HCT116 (cell line): Measurements from ENCODE around the gene TRIM72. TPM values are rescaled to one million over a fixed set of nuclear protein-coding genes. Genes with fewer than 3 reads are reported as not detected.

Experiments
- ATAC-seq: fragments of 200-7000 bp; cut with Tn5 transposase; 2 replicates; pipeline ENCODE4 v1.9.1; 2020; ENCODE audit warnings: mild to moderate bottlenecking, moderate library complexity
- BruUV-seq: library from RNA; stranded (reverse); fragments of 400-500 nt; replicated peaks from 2 replicates; lab custom pipeline; 2021; lab: Mats Ljungman, UMichigan
- CTCF ChIA-PET: fragments of 300-600 bp; sonication (Branson Sonifier 250); formaldehyde crosslinking; loops from one replicate; lab custom pipeline; 2021; ENCODE audit warnings: antibody characterized with exemption; lab: Charles Lee
- POLR2A ChIA-PET: fragments of 300-600, 350-600 bp; sonication (Branson Sonifier 250); formaldehyde crosslinking; loops from one replicate; lab custom pipeline; 2021; ENCODE audit warnings: antibody characterized with exemption; lab: Charles Lee
- RAD21 ChIA-PET, 2 experiments: fragments of 300-600 bp; sonication (Branson Sonifier 250); formaldehyde crosslinking; loops; one replicate each; lab custom pipeline; 2023; ENCODE audit warnings: low total read pairs in 2 of 2; ENCODE audit not compliant: uncharacterized antibody in 2 of 2, unreplicated experiment in 2 of 2, low non-redundant PET in 1 of 2; lab: Charles Lee
- DNase-seq: peaks from one replicate; pipeline ENCODE4 v3.0.0-alpha.2; 2010; ENCODE audit warnings: low read depth, low spot score
- H2AFZ ChIP-seq: fragments of 200-600 bp; shearing (Covaris generic), sonication (generic); 2 replicates; pipeline ENCODE4 v1.6.1; 2017; ENCODE audit warnings: low read depth, mixed run types, mixed read lengths, antibody characterized with exemption, low read length; ENCODE audit not compliant: poor library complexity, severe bottlenecking
- H3K27ac ChIP-seq: 2 replicates; pipeline ENCODE4 v1.5.1; 2012; ENCODE audit warnings: low read depth, low read length
- H3K27me3 ChIP-seq: fragments of 200-600 bp; sonication (generic); 2 replicates; pipeline ENCODE4 v1.6.1; 2016; ENCODE audit warnings: mixed run types, low read length, mixed read lengths; ENCODE audit not compliant: insufficient read depth
- H3K36me3 ChIP-seq, 2 experiments: fragments of 200-500 bp in 1 of 2; fragments of 200-600 bp in 1 of 2; sonication (Bioruptor generic) in 1 of 2; sonication (generic) in 1 of 2; 2 replicates each; pipeline versions ENCODE4 v1.5.1 to v1.6.1; 2014 to 2016; ENCODE audit warnings: low read length in 2 of 2, inconsistent platforms in 1 of 2, mixed read lengths in 1 of 2, mixed run types in 1 of 2; ENCODE audit not compliant: insufficient read depth in 2 of 2, control insufficient read depth in 1 of 2
- H3K4me1 ChIP-seq, 2 experiments: fragments of 200-600 bp in 1 of 2; sonication (generic) in 1 of 2; 2 replicates each; pipeline versions ENCODE4 v1.5.1 to v1.6.1; 2012 to 2017; ENCODE audit warnings: low read length in 2 of 2, inconsistent platforms in 1 of 2, mild to moderate bottlenecking in 1 of 2, mixed read lengths in 1 of 2, mixed run types in 1 of 2, moderate library complexity in 1 of 2; ENCODE audit not compliant: insufficient read depth in 2 of 2, control insufficient read depth in 1 of 2
- H3K4me2 ChIP-seq: fragments of 200-600 bp; sonication (generic); 2 replicates; pipeline ENCODE4 v1.6.1; 2017; ENCODE audit warnings: mixed run types, low read length, mixed read lengths
- H3K4me3 ChIP-seq, 2 experiments: fragments of 200-600 bp in 1 of 2; sonication (generic) in 1 of 2; replicated peaks in 1 of 2; 2 replicates each; pipeline ENCODE4 v1.5.1; 2011 to 2016; ENCODE audit warnings: low read length in 2 of 2, control low read depth in 1 of 2, low read depth in 1 of 2, mild to moderate bottlenecking in 1 of 2, mixed read lengths in 1 of 2, mixed run types in 1 of 2
- H3K79me2 ChIP-seq: fragments of 200-600 bp; sonication (generic); 2 replicates; pipeline ENCODE4 v1.6.1; 2017; ENCODE audit warnings: mild to moderate bottlenecking, mixed run types, low read length, moderate library complexity, mixed read lengths; ENCODE audit not compliant: insufficient read depth
- H3K9ac ChIP-seq: fragments of 200-600 bp; sonication (generic); 2 replicates; pipeline ENCODE4 v1.6.1; 2016; ENCODE audit warnings: low read length, mixed read lengths
- H3K9me2 ChIP-seq: fragments of 200-600 bp; sonication (generic), shearing (Covaris generic); 2 replicates; pipeline ENCODE4 v1.6.1; 2017; ENCODE audit warnings: mixed run types, mild to moderate bottlenecking, moderate library complexity; ENCODE audit not compliant: insufficient read depth
- H3K9me3 ChIP-seq, 2 experiments: fragments of 200-500 bp in 1 of 2; fragments of 200-600 bp in 1 of 2; sonication (Bioruptor generic) in 1 of 2; sonication (generic) in 1 of 2; 2 replicates each; pipeline ENCODE4 v1.6.1; 2014 to 2017; ENCODE audit warnings: low read length in 2 of 2, mixed read lengths in 2 of 2, inconsistent platforms in 1 of 2, low read depth in 1 of 2, mild to moderate bottlenecking in 1 of 2, mixed run types in 1 of 2, moderate library complexity in 1 of 2; ENCODE audit not compliant: control insufficient read depth in 1 of 2, insufficient read depth in 1 of 2
- H4K20me1 ChIP-seq: fragments of 200-600 bp; sonication (generic), shearing (Covaris generic); 2 replicates; pipeline ENCODE4 v1.6.1; 2017; ENCODE audit warnings: mixed run types, mild to moderate bottlenecking, moderate library complexity; ENCODE audit not compliant: insufficient read depth
- CBX3 ChIP-seq: IDR thresholded peaks from 2 replicates; pipeline ENCODE4 v1.6.1; 2012; ENCODE audit warnings: low read depth
- EGR1 ChIP-seq: IDR thresholded peaks from 2 replicates; pipeline ENCODE4 v1.6.1; 2012; ENCODE audit warnings: low read depth
- ELF1 ChIP-seq: IDR thresholded peaks from 2 replicates; pipeline ENCODE4 v1.6.1; 2012; ENCODE audit warnings: low read depth, borderline replicate concordance
- EZH2 ChIP-seq: fragments of 200-600 bp; sonication (generic); IDR thresholded peaks from 2 replicates; pipeline ENCODE4 v1.6.1; 2017; ENCODE audit warnings: antibody characterized with exemption, mixed run types
- JUND ChIP-seq: IDR thresholded peaks from 2 replicates; pipeline ENCODE4 v1.6.1; 2012
- POLR2A ChIP-seq: IDR thresholded peaks from 2 replicates; pipeline ENCODE4 v1.7.0; 2011; ENCODE audit warnings: borderline replicate concordance; ENCODE audit not compliant: insufficient read depth, insufficient read length; ENCODE audit errors: extremely low read depth
- POLR2AphosphoS5 ChIP-seq: IDR thresholded peaks from 2 replicates; pipeline ENCODE4 v1.6.1; 2011; ENCODE audit warnings: mild to moderate bottlenecking, low read depth, low read length, moderate library complexity
- RAD21 ChIP-seq: IDR thresholded peaks from 2 replicates; pipeline ENCODE4 v1.6.1; 2012; ENCODE audit warnings: low read depth, mild to moderate bottlenecking
- SIN3A ChIP-seq: IDR thresholded peaks from 2 replicates; pipeline ENCODE4 v1.6.1; 2012; ENCODE audit warnings: low read depth
- SP1 ChIP-seq: IDR thresholded peaks from 2 replicates; pipeline ENCODE4 v1.6.1; 2012; ENCODE audit warnings: low read depth
- SRF ChIP-seq: IDR thresholded peaks from 2 replicates; pipeline ENCODE4 v1.6.1; 2012; ENCODE audit warnings: low read depth
- TCF7L2 ChIP-seq: IDR thresholded peaks from 2 replicates; pipeline ENCODE4 v1.7.0; 2011; ENCODE audit warnings: borderline replicate concordance, inconsistent platforms; ENCODE audit not compliant: insufficient read depth, insufficient read length; ENCODE audit errors: extremely low read depth
- YY1 ChIP-seq: IDR thresholded peaks from 2 replicates; pipeline ENCODE4 v1.6.1; 2011; ENCODE audit warnings: low read length, low read depth, moderate library complexity, mild to moderate bottlenecking; ENCODE audit not compliant: insufficient replicate concordance; ENCODE audit errors: extremely low read depth
- ZFX ChIP-seq: fragments of 450-650 bp; IDR thresholded peaks from 2 replicates; pipeline ENCODE4 v1.6.1; 2017
- ZNF274 ChIP-seq: fragments of 200-500 bp; sonication (Bioruptor generic); IDR thresholded peaks from 2 replicates; pipeline ENCODE4 v1.6.1; 2014; ENCODE audit warnings: mild to moderate bottlenecking, low read depth, low read length, inconsistent platforms
- intact Hi-C: fragments of 100-400 bp; cut with micrococcal nuclease; formaldehyde crosslinking; loops from 2 replicates; pipeline ENCODE4 v1.10.0; 2022
- total RNA-seq: library from RNA; stranded (reverse); gene quantifications from one replicate; pipeline ENCODE4 v1.2.1, GENCODE V29; 2021; ENCODE audit not compliant: unreplicated experiment
- TF ChIP-seq, protein P1 (sequence below): IDR thresholded peaks from 2 replicates; pipeline ENCODE4 v1.6.1; 2012
- TF ChIP-seq, protein P2 (sequence below): IDR thresholded peaks from 2 replicates; pipeline ENCODE4 v1.6.1; 2012
- TF ChIP-seq, protein P3 (sequence below): IDR thresholded peaks from 2 replicates; pipeline ENCODE4 v1.6.1; 2011; ENCODE audit warnings: mild to moderate bottlenecking, low read length, moderate library complexity; ENCODE audit not compliant: insufficient replicate concordance; ENCODE audit errors: extremely low read depth
- TF ChIP-seq, protein P4 (sequence below): IDR thresholded peaks from 2 replicates; pipeline ENCODE4 v1.6.1; 2012; ENCODE audit warnings: low read depth

Gene TRIM72
- total RNA-seq, 1 experiment from 2014 or later, result 43.8 TPM

DNA sequence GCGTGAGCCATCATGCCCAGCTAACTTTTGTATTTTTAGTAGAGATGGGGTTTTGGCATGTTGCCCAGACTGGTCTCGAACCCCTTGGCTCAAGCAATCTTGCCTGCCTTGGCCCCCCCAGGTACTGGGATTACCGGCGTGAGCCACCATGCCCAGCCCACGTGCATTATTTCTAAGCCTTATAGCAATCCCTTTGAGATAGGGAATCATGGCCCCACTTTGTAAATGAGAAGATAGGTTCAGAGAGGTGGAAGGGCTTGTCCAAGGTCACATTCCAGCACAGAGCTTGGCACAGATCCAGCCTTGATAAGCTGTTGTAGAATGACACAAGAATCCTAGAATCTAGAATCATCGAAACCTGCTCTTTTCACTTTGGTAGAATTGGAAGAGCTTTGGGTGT, 7.1 kb upstream of the TRIM72 start:
- ATAC-seq (no peak), DNase-seq (no peak)
- Histone ChIP-seq H3K9ac (no peak overlapping the region), H3K4me2 (no peak overlapping the region), H3K4me1 (peaks cover 0 to 9% of the 10 kb centered on the region in 2 experiments; a peak in 1 of 4 replicates), H3K27me3 (no peaks in the 10 kb centered on the region), H3K4me3 (no peak overlapping the region), H3K9me3 (no peaks in the 10 kb centered on the region), H2AFZ (no peak overlapping the region), H4K20me1 (no peaks in the 10 kb centered on the region), H3K79me2 (no peaks in the 10 kb centered on the region), H3K36me3 (no peaks in the 10 kb centered on the region), H3K27ac (no peak overlapping the region), H3K9me2 (no peaks in the 10 kb centered on the region)
- RAD21 ChIA-PET, result no interaction called here
- intact Hi-C loops, result no loop called here
- no peak for TF ChIP-seq EZH2
- TF ChIP-seq SRF, result no peak
- no peak for TF ChIP-seq ZFX
- TF ChIP-seq SIN3A, result no peak
- no peak for TF ChIP-seq YY1
- TF ChIP-seq, protein P1, sequence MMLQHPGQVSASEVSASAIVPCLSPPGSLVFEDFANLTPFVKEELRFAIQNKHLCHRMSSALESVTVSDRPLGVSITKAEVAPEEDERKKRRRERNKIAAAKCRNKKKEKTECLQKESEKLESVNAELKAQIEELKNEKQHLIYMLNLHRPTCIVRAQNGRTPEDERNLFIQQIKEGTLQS, result no peak
- no peak for TF ChIP-seq JUND
- TF ChIP-seq POLR2AphosphoS5, result no peak
- TF ChIP-seq, protein P2, sequence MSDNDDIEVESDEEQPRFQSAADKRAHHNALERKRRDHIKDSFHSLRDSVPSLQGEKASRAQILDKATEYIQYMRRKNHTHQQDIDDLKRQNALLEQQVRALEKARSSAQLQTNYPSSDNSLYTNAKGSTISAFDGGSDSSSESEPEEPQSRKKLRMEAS, result no peak
- TF ChIP-seq, protein P3, sequence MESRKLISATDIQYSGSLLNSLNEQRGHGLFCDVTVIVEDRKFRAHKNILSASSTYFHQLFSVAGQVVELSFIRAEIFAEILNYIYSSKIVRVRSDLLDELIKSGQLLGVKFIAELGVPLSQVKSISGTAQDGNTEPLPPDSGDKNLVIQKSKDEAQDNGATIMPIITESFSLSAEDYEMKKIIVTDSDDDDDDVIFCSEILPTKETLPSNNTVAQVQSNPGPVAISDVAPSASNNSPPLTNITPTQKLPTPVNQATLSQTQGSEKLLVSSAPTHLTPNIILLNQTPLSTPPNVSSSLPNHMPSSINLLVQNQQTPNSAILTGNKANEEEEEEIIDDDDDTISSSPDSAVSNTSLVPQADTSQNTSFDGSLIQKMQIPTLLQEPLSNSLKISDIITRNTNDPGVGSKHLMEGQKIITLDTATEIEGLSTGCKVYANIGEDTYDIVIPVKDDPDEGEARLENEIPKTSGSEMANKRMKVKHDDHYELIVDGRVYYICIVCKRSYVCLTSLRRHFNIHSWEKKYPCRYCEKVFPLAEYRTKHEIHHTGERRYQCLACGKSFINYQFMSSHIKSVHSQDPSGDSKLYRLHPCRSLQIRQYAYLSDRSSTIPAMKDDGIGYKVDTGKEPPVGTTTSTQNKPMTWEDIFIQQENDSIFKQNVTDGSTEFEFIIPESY, result no peak
- no peak for TF ChIP-seq RAD21
- no peak for TF ChIP-seq CBX3
- TF ChIP-seq EGR1, result no peak
- TF ChIP-seq, protein P4, sequence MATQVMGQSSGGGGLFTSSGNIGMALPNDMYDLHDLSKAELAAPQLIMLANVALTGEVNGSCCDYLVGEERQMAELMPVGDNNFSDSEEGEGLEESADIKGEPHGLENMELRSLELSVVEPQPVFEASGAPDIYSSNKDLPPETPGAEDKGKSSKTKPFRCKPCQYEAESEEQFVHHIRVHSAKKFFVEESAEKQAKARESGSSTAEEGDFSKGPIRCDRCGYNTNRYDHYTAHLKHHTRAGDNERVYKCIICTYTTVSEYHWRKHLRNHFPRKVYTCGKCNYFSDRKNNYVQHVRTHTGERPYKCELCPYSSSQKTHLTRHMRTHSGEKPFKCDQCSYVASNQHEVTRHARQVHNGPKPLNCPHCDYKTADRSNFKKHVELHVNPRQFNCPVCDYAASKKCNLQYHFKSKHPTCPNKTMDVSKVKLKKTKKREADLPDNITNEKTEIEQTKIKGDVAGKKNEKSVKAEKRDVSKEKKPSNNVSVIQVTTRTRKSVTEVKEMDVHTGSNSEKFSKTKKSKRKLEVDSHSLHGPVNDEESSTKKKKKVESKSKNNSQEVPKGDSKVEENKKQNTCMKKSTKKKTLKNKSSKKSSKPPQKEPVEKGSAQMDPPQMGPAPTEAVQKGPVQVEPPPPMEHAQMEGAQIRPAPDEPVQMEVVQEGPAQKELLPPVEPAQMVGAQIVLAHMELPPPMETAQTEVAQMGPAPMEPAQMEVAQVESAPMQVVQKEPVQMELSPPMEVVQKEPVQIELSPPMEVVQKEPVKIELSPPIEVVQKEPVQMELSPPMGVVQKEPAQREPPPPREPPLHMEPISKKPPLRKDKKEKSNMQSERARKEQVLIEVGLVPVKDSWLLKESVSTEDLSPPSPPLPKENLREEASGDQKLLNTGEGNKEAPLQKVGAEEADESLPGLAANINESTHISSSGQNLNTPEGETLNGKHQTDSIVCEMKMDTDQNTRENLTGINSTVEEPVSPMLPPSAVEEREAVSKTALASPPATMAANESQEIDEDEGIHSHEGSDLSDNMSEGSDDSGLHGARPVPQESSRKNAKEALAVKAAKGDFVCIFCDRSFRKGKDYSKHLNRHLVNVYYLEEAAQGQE, result no peak
- no peak for TF ChIP-seq SP1
- no peak for TF ChIP-seq ZNF274
- TF ChIP-seq TCF7L2, result no peak
- TF ChIP-seq ELF1, result no peak
- no peak for TF ChIP-seq POLR2A
- POLR2A ChIA-PET, result interaction anchor here (1.0 kb wide), 1 partner anchor 9 kb away, joined by 3 read pairs; no protein-coding TSS in a partner anchor
- CTCF ChIA-PET, result no interaction called here
- BruUV-seq, result no TSS peak
